GM23338 (cell line): ENCODE results near the gene ZDHHC3. TPM values are rescaled to one million over a fixed set of nuclear protein-coding genes. Genes with fewer than 3 reads are reported as not detected.

Experiments used
- polyA plus RNA-seq: library from polyadenylated mRNA; unstranded; fragments of >200 nt; fragmentation: Nextera tagmentation; extraction: Ambion mirVana; gene quantifications from 2 replicates; pipeline ENCODE4 v1.2.1, GENCODE V29; 2016
- total RNA-seq: library from RNA; depleted of rRNA; stranded (reverse); fragments of >200 nt; shearing (Covaris generic); gene quantifications from 2 replicates; pipeline ENCODE4 v1.2.3, GENCODE V29; 2014; rRNA removed

The ZDHHC3 gene
- total and polyA plus RNA-seq, 2 experiments from 2014 or later = 28.9 to 84.2 TPM

Other genes with a start within 250 kb of the ZDHHC3 start
- gene ZNF501, start 246.5 kb downstream of the ZDHHC3 start, total RNA-seq = 6.6 and 8.0 TPM in 2 replicates
- gene ZNF501, start 246.5 kb downstream of the ZDHHC3 start, polyA plus RNA-seq = 3.3 and 4.2 TPM in 2 replicates
- gene KIAA1143, start 214.6 kb downstream of the ZDHHC3 start, total RNA-seq = 48.1 and 49.2 TPM in 2 replicates
- gene KIAA1143, start 214.6 kb downstream of the ZDHHC3 start, polyA plus RNA-seq = 63.9 and 75.4 TPM in 2 replicates
- gene KIF15, start 214.4 kb downstream of the ZDHHC3 start, total RNA-seq = 21.2 and 26.2 TPM in 2 replicates
- 21.8 and 25.8 TPM in 2 replicates for gene KIF15, start 214.4 kb downstream of the ZDHHC3 start, polyA plus RNA-seq
- 7.4 and 9.0 TPM in 2 replicates for gene TMEM42, start 114.3 kb downstream of the ZDHHC3 start, total RNA-seq
- gene TMEM42, start 114.3 kb downstream of the ZDHHC3 start, polyA plus RNA-seq = 13.3 and 14.3 TPM in 2 replicates
- not detected in 2 replicates for gene TGM4, start 101.6 kb downstream of the ZDHHC3 start, total RNA-seq
- not detected in 2 replicates for gene TGM4, start 101.6 kb downstream of the ZDHHC3 start, polyA plus RNA-seq
- 84.8 and 99.4 TPM in 2 replicates for gene EXOSC7, start 70 bp upstream of the ZDHHC3 start, total RNA-seq
- gene EXOSC7, start 70 bp upstream of the ZDHHC3 start, polyA plus RNA-seq = 114 and 120 TPM in 2 replicates
- not detected in 2 replicates for gene CLEC3B, start 50.1 kb upstream of the ZDHHC3 start, total RNA-seq
- gene CLEC3B, start 50.1 kb upstream of the ZDHHC3 start, polyA plus RNA-seq = not detected in 2 replicates
- 17.4 and 20.1 TPM in 2 replicates for gene CDCP1, start 170.2 kb upstream of the ZDHHC3 start, total RNA-seq
- gene CDCP1, start 170.2 kb upstream of the ZDHHC3 start, polyA plus RNA-seq = 7.7 and 8.4 TPM in 2 replicates